Activated naive CD8-positive, alpha-beta T cell treated with anti-CD3 and anti-CD28 coated beads, Interleukin-2, amount 50 U/mL, for 16 hours (primary cell): ENCODE data around the gene PRDM16.

ENCODE experiments used
- DNase-seq: peaks from one replicate; pipeline ENCODE4 v3.0.0-alpha.2; 2020; ENCODE audit warnings: low read depth, low spot score

PRDM16 gene

GRCh38 chr1:3389093-3389833 lies 320.3 kb downstream of the PRDM16 start:
- no peak for DNase-seq

GRCh38 chr1:3390291-3390690 lies 321.3 kb downstream of the PRDM16 start:
- DNase-seq, result no peak

DNA sequence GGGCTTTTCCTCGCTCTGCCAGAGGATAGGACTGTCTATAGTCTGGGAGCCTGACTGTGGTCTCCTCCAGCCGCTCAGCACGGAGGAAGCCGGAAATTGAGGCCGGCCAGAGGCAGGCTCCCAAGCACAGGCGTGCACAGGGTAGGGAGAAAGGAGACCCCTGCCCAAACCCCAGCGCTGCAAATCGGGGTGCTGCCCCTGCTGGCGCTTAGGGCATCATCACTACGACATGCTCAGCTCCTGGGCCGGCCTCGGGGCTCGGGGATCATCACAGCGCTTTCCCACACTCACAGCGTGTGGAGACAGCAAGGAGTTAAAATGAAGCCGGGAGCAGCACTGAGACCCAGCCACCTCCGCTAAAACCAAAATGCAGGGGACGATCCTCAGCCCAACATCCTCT lies 322.7 kb downstream of the PRDM16 start:
- no peak for DNase-seq

- no peak for DNase-seq
Measured at GRCh38 chr1:3393024-3393986, 324.3 kb downstream of the PRDM16 start.

DNA sequence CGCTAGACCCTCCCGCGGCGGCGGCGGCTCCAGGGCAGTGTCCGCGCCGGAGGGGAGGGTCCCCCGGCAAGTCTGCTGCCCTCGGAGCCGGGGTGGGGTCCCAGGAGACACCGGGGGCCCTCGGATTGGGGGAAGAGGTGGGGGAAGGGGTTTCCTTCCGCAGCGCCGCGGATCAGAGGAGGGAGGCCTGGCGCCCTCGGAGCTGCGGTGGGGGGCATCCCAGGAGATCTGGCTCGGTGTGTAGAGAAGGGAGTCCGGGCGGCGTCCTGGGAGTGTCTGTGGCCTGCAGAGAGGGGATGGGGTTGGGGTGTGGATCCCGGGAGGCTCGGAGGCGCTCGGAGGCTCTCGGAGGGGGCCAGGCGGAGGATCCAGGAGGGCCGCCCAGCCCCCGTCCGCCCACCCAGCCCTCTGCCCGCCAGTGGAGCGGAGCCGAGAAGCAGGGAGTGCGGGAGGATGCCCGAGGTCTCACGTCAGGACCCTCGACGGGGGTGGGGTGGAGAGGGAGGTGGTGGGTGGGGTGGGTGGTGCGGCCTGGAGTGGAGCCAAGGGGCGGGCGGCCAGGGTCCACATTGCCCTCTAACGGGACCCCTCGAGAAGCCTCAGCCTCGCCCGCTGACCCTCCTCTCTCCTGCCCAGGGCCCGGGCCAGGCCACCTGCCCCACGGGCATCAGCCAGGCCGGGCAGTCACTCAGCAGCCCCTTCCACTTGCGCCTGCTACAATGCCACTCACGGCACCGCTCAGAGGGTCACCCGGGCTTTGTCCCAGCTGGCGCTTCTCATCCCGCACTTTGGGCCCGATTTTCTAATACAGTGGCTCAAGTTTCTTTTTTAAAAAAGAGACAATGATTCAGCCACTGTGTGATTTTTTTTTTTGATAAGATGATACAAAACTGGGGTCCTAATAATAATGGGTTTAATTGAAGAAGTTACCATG lies 325.3 kb downstream of the PRDM16 start:
- no peak for DNase-seq

DNA sequence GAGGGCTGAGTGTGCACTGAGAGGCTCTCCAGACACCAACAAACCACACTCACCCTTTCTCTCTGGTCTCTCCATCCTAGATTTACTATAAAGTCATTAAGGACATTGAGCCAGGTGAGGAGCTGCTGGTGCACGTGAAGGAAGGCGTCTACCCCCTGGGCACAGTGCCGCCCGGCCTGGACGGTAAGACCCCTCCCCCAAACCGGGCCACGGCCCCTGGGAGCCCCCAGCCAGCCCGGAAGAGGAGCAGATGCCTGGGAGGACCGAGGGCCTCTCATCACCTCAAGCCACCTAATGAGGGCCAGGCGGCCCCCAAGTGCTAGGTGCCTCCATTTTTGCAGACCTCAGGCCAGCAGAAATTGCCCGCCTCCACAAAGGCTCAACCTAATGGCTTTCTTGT lies 327.4 kb downstream of the PRDM16 start:
- DNase-seq, result no peak

DNA sequence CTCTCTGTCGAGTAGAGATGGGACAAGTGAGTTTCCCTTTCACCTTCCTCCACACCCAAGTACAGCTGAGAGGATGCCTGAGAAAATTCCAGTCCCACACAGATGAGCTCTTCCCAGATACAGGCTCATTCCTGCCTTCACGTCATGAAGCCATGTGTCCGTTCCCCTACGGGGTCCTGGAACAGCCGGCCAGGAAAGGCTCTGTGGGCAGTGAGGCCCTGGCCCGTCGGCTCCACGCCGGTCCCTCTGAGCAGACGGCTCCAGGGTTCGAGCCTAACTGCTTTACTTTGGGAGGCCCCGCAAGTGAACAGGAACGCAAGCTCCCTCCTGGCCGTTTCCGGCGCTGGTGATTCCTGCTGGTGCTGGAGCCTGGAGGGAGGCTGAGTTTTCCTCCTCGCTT lies 328.3 kb downstream of the PRDM16 start:
- DNase-seq, result no peak

DNA sequence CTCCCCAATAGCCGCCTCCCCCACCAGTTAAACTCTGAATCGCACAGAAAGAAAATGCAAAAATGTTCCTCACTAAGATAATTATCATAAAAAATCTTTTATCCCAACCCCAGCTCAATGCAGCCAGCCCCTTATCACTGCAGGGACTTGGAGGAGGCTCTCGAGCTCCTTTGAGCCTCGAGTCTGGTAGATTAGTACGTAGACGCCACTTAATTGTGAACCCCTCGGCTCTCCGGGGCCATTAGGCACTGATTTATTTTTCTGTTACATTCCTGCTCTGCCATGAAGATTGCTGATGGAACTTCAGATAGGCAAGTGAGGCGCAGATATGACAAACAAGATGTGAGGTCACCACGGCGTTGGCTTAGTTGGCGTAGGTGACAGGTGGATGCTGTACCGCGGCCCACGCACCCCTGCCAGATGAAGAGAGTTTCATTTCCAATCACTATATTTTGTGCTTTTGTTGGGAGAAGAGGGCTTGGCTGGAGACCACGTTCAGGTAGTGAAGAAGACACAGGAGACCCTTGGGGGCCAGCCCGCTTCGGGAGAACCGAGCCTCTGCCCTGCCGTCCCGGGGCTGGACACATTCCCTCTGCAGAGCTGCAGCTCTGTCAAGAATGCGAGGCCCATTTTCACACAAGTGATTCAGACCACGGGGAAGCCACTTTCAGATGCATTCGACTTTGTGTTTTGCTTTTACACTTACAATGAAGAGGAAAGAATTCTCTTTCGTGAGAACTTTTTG lies 329.6 kb downstream of the PRDM16 start:
- no peak for DNase-seq

DNA sequence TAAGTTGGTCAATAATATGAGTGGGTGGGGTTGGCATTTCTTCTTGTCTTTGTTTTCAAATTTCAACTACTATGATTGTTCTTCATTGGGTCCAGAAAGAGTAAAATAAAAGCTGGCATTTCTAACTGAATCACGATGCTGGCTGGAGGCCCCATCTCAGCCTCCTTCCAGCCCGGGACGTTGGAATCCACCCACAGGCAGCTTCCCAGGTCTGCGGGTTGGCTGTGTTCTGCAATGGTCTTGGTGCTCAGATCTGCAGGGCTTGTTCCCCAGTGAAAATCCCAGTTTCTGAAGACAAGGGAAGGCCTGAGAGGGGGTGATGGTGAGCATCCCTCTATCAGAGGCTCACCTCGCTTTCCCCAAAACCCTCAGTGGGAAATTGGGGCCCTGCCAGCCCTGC lies 330.7 kb downstream of the PRDM16 start:
- no peak for DNase-seq

GRCh38 chr1:3401585-3402257 lies 332.7 kb downstream of the PRDM16 start:
- no peak for DNase-seq

GRCh38 chr1:3402258-3403010 lies 333.4 kb downstream of the PRDM16 start:
- DNase-seq, result no peak

DNA sequence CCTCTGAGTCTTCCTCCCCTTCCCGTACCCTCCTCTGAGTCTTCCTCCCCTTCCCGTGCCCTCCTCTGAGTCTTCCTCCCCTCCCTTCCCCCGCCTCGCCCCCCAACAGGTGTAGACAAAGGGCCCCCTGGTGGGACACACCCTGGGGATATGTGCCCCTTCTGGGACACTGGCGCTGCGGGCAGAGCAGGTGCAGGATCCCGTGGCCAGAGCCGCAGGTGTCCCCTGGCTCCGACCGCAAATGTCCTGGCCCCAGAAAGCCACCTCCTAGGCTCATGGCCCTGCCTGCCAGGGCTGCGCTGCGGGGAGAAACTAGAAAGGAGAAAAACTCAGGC lies 334.0 kb downstream of the PRDM16 start:
- no peak for DNase-seq

DNA sequence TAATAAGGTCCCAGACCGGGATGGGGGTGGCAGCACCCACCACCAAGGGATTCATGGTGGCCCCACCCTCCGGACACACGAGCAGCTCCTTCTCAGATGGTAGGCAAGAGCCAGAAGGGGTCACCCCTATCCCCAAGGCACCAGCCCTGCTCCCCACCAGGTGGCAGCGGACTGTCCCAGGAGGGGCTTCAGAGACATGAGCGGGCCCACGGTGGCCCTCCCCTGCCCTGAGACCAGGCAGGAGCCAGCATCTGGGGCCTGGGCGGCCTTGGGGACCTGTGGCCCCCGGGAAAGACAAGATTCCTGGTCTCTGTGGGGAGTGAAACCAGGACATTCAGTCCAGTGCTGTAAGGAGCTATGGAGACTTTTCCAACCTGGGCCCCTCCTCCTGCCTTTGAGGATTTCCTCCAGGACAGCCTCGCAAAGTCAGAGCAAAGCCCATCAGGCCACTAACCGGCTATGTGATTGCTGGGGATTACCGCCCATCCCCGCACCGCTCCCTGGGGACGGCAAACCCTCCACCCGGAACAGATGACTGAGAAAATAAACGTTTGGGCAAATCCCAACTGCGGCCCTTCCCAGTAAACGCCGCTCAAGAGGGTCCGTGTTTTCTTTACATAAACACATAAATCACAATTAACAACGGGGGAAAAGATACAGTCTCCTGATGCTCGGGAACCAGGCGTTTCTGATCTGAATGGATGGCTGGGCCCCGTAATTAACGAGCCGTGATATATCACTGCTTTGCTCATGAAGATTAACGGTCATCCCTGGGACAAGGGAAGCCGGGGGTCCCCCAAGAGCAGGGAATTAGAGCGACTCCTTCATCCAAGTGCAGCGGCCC lies 334.6 kb downstream of the PRDM16 start:
- no peak for DNase-seq

DNA sequence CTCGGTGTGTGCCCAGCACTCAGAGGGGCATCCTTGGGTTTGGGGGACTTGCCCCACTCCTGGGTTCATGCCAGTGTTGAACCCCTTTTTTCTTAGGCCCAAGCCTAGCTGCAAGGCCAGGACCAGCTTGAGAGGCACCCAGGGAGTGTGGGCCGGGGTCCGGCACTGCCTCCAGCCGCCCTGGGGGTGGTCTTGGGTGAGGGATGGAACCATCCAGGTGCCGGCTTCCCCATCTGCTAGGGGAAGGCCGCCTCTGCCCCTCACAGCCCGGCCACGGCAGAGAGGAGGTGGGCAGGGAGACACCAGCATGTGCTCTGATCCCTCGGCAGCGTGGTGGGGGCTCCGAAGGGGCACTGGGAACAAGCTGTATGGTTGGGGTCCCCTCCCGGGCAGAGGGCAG lies 335.3 kb downstream of the PRDM16 start:
- no peak for DNase-seq

DNA sequence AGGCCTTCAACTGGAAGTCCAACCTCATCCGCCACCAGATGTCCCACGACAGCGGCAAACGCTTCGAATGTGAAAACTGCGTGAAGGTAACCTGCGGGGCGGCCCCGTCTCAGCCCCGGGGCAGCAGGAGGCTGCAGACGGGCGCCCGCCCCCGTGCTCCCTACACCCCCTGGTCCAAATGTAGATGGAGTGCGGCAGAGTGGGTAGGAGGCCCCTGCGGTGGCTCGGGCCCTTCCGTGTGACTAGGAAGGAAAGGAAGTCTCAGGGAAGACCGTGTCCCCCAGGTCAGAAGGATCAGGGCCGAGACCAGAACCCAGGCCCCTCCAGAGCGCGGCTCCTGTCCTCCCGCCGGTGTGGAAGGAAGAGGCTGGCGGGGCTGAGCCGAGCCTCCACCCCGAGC lies 335.8 kb downstream of the PRDM16 start:
- no peak for DNase-seq

DNA sequence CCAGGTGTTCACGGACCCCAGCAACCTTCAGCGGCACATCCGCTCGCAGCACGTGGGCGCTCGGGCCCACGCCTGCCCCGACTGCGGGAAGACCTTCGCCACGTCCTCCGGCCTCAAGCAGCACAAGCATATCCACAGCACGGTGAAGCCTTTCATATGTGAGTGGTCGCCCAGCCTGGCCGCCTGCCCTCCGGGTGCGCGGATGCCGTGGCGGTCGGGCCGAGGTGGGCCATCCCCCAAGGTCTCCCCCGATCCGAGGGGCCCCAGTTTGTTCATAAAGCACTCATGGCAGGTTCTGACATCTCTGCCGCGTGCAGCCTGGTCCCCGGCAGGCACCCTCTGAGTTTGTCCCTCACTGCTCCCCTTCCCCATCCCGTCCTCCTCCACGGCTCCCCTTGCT lies 336.5 kb downstream of the PRDM16 start:
- no peak for DNase-seq

- DNase-seq, result no peak
Measured at GRCh38 chr1:3405974-3406867, 337.2 kb downstream of the PRDM16 start.

DNA sequence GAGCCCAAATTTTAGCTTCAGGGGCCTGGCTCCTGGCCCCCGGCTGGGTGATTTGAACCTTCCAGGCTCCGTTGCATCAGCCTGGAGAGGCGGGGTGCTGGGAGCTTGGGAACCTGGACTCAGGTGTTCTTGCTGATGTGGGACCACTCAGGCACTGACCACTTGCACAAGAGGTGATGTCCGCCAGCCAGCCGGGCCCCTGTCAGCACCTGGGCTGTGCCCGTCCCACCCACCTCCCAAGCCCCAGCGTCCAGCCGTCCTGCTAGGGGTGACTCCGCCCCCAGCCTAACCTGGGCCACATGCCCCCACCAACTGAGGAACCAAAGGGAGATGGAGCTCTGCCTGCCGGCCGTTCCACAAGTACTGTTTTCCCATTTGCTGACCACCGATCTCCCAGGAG lies 338.0 kb downstream of the PRDM16 start:
- DNase-seq, result no peak
